NCI-H146 treated with DMSO at 0.1 percent for 48 hours (cell line): ENCODE data around the gene WDR31.
"Not testable (repeated sequence)": the region's sequence is repeated elsewhere in the genome, so short reads cannot be mapped to it uniquely, and the experiment has no call there.

Experiments
- DNase-seq: peaks from one replicate; lab custom pipeline; 2025; ENCODE audit not compliant: unreplicated experiment; lab: John Stamatoyannopoulos, UW

Gene WDR31

GRCh38 chr9:113298924-113299770, 40.9 kb downstream of the WDR31 start:
- peak; percentile 84 for DNase-seq

- no peak for DNase-seq
These were observed 41.8 kb downstream of the WDR31 start for GRCh38 chr9:113298311-113298710.

- no peak for DNase-seq
These were observed 43.1 kb downstream of the WDR31 start for GRCh38 chr9:113296796-113297558.

GRCh38 chr9:113296247-113296646, 43.8 kb downstream of the WDR31 start:
- not testable (repeated sequence) for DNase-seq

- DNase-seq = no peak
These were observed 46.7 kb downstream of the WDR31 start for GRCh38 chr9:113293285-113293878.

- no peak for DNase-seq
These were observed 49.9 kb downstream of the WDR31 start for GRCh38 chr9:113290052-113290607.

GRCh38 chr9:113289091-113289490, 51.0 kb downstream of the WDR31 start:
- DNase-seq = no peak

- DNase-seq = no peak
These were observed 58.7 kb downstream of the WDR31 start for GRCh38 chr9:113281356-113281755.

- DNase-seq = no peak
These were observed 61.2 kb downstream of the WDR31 start for GRCh38 chr9:113278840-113279239.

GRCh38 chr9:113275157-113276131, 64.6 kb downstream of the WDR31 start, which contains the start of the genes CDC26 and PRPF4:
Gene CDC26, minus strand, starts transcription at chr9:113275572. Its CDS starts 3,065 bp downstream, at chr9:113272507.
Gene PRPF4, plus strand, starts transcription at chr9:113275658. Its CDS starts 86 bp downstream, at chr9:113275744.
- DNase-seq = peak; percentile 93

GRCh38 chr9:113274474-113275156, 65.5 kb downstream of the WDR31 start:
- peak; percentile 28 for DNase-seq

GRCh38 chr9:113269871-113270270, 70.2 kb downstream of the WDR31 start:
- DNase-seq = no peak

GRCh38 chr9:113269355-113269754, 70.7 kb downstream of the WDR31 start:
- DNase-seq = no peak

GRCh38 chr9:113267911-113268566, 72.0 kb downstream of the WDR31 start:
- DNase-seq = no peak

GRCh38 chr9:113266174-113266573, 73.9 kb downstream of the WDR31 start:
- DNase-seq = no peak
